Right lobe of liver (tissue), 4 donors: ENCODE data around the gene GRAMD4.

Experiments
- CTCF ChIP-seq, 4 donors: fragments of 200-600 bp in 3 of 4; fragments of 450-650 bp in 1 of 4; IDR thresholded peaks; one replicate each; pipeline versions ENCODE4 v1.5.1 to v1.8.0; 2016 to 2022; ENCODE audit warnings: antibody characterized with exemption in 4 of 4, mild to moderate bottlenecking in 2 of 4
- POLR2A ChIP-seq: fragments of 450-650 bp; IDR thresholded peaks from one replicate; pipeline ENCODE4 v1.6.1; 2017; ENCODE audit warnings: antibody characterized with exemption, mild to moderate bottlenecking
- donor health status: DM: no; HTN: no; CAD: no.
- donor health status: DM: no; HTN: no; CAD: no.
- donor health status: DM: no; HTN: yes; CAD: no.

- TF ChIP-seq CTCF (IDR thresholded peaks at IDR 0.05) (no peak), POLR2A (no peak)
These were observed 56.7 kb downstream of the GRAMD4 start for GRCh38 chr22:46676881-46677280.
